Lower leg skin (tissue), 3 donors: ENCODE measurements around the gene DAPK2.

Experiments
- CTCF ChIP-seq, 3 donors: fragments of 450-650 bp; IDR thresholded peaks; one replicate each; pipeline ENCODE4 v1.5.1; 2016; ENCODE audit warnings: antibody characterized with exemption in 3 of 3, mild to moderate bottlenecking in 3 of 3, moderate library complexity in 2 of 3
- POLR2A ChIP-seq, 2 donors: fragments of 450-650 bp; IDR thresholded peaks; one replicate each; pipeline ENCODE4 v1.6.1; 2016 to 2017; ENCODE audit warnings: antibody characterized with exemption in 2 of 2, mild to moderate bottlenecking in 1 of 2, moderate library complexity in 1 of 2

- TF ChIP-seq CTCF (IDR thresholded peaks at IDR 0.05) (no peak), POLR2A (IDR thresholded peaks at IDR 0.05) (no peak)
Observed at GRCh38 chr15:63880744-63881143, 165.5 kb downstream of the DAPK2 start.
